ENCODE measurements around the gene MBL2. TPM values are rescaled to one million over a fixed set of nuclear protein-coding genes. Genes with fewer than 3 reads are reported as not detected.

The MBL2 gene
- total RNA-seq, 6 experiments from 2014 or later, result 56.4 to 173 (median 94.1) TPM

- Histone ChIP-seq H3K4me1 (peaks cover 0 to 4% (median 0%) of the 10 kb centered on the region in 4 donors), H3K9me3 (no peaks in the 10 kb centered on the region), H3K27me3 (no peaks in the 10 kb centered on the region), H3K27ac (no peak overlapping the region), H3K4me3 (no peak overlapping the region), H3K36me3 (no peaks in the 10 kb centered on the region)
- ATAC-seq, result no peak
- WGBS (ENCODE audit: insufficient coverage, low coverage, low lambda C conversion rate, missing lambda C conversion rate), result no CpG with 5 or more reads among the region's 1 CpG
- intact Hi-C loops (cut with DNase I), result loop anchor here (2.0 to 5.0 kb wide), 2 partner anchors 37 to 41 kb away; no protein-coding TSS in a partner anchor
- DNase-seq, result no peak
- TF ChIP-seq POLR2A (IDR thresholded peaks at IDR 0.05) (no peak), CTCF (IDR thresholded peaks at IDR 0.05) (no peak)
Observed at GRCh38 chr10:52740155-52740549, 32.4 kb downstream of the MBL2 start.

DNA sequence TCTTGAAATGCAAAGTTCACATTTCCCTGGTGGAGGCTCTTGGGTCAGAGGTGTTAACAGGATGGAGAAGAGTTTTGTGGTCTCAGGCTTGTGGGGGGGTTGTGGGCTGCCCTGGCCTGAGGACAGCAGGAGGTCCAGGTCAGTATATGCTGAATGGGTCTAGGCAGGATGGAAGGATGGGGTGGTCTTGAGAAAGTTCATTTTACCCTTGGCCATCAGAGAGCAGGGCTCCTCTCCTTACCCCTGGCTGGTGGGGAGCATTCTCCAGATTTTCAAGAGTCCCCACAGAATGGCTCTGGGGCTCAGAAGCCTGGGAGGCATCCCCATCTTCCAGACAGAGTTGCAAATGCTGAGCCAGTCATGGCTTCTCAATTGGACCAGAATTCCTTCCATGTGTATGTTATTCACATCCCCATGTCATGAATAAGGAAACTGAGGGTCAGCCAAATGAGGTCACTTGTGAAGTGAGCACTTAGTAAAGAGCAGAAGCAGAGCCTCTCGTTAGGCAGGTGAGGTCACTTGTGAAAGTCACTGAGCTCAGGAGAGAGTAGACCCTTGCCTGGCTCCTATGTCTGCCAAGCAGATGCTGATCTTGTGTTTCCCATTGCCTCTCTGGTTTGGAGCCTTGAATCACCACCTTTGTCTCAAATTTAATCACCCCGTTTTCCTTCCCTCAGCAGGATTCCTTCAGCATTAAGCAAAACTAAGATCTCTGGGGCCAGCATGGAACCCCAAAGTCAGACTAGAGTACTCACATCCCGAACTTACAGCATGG, 33.0 kb downstream of the MBL2 start:
- Histone ChIP-seq H3K4me3 (no peak overlapping the region), H3K27ac (no peak overlapping the region), H3K9me3 (no peaks in the 10 kb centered on the region), H3K27me3 (no peaks in the 10 kb centered on the region), H3K36me3 (no peaks in the 10 kb centered on the region), H3K4me1 (peaks cover 0 to 4% (median 0%) of the 10 kb centered on the region in 4 donors)
- intact Hi-C loops (cut with DNase I), result loop anchor here (2.0 to 5.0 kb wide), 2 partner anchors 38 to 41 kb away; no protein-coding TSS in a partner anchor
- TF ChIP-seq CTCF (IDR thresholded peaks at IDR 0.05), result no peak
- no peak for TF ChIP-seq POLR2A (IDR thresholded peaks at IDR 0.05)
- WGBS (ENCODE audit: insufficient coverage, low coverage, low lambda C conversion rate, missing lambda C conversion rate), result 72% methylated on average over 3 of the region's 3 CpGs
- DNase-seq (no peak), ATAC-seq (no peak)

- Histone ChIP-seq H3K36me3 (no peaks in the 10 kb centered on the region), H3K9me3 (no peaks in the 10 kb centered on the region), H3K27ac (no peak overlapping the region), H3K4me3 (no peak overlapping the region), H3K4me1 (peaks cover 0 to 4% (median 0%) of the 10 kb centered on the region in 4 donors), H3K27me3 (no peaks in the 10 kb centered on the region)
- TF ChIP-seq CTCF (IDR thresholded peaks at IDR 0.05) (no peak), POLR2A (IDR thresholded peaks at IDR 0.05) (no peak)
- 67% methylated on average over 5 of the region's 5 CpGs for WGBS (ENCODE audit: insufficient coverage, low coverage, low lambda C conversion rate, missing lambda C conversion rate)
- no peak for ATAC-seq
- intact Hi-C loops (cut with DNase I), result no loop called here
- no peak for DNase-seq
Observed at GRCh38 chr10:52738951-52739350, 33.6 kb downstream of the MBL2 start.

DNA sequence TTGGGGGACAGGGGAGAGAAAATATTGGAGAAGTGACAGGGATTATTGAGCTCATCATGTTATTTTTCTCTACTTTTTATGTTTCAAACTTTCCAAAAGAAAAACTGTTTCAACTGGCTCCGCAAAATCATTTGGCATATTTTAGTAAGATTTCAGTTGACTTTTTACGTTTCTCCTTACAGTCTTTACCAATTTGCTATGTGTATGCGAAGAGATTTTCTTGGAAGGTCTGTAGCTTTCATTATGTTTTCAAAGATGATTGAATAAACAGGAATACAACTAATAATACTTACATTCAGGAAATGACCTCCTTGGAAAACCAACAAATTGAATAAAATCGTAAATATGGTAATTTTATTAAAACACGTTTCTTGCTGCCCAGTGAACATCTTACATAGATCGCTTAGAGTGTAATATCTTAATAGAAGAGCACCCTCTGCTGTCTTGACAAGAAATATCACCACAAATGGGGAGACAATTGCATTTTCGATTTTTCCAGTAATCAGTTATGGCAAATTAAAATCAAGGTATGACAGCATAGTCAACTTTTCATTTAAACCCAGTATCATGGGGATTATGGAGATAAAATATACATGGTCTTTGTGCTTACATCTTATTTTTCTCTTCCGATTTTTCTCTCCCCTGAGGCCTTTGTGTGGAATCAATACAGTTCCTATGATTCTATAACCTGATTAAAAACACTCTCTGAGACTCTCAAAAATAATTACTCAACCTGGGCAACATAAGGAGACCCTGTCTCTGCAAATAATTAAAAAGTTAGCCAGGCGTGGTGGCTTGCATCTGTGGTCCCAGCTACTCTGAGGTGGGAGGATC, 43.1 kb downstream of the MBL2 start:
- Histone ChIP-seq H3K4me1 (no peaks in the 10 kb centered on the region), H3K27ac (no peak overlapping the region), H3K36me3 (no peaks in the 10 kb centered on the region), H3K9me3 (no peaks in the 10 kb centered on the region), H3K4me3 (no peak overlapping the region), H3K27me3 (no peaks in the 10 kb centered on the region)
- 25% methylated on average over 9 of the region's 9 CpGs for WGBS (ENCODE audit: insufficient coverage, low coverage, low lambda C conversion rate, missing lambda C conversion rate)
- DNase-seq (no peak), ATAC-seq (peak; percentile 66 to 75 (median 69))
- intact Hi-C loops (cut with DNase I), result loop anchor here in 1 of 2 donors (10.0 kb wide), 1 partner anchor 75 kb away; no protein-coding TSS in a partner anchor
- TF ChIP-seq POLR2A (IDR thresholded peaks at IDR 0.05) (no peak), CTCF (IDR thresholded peaks at IDR 0.05) (peak; percentile 49 to 57 (median 56))
